Chondrocyte (in vitro differentiated cells): ENCODE measurements around the gene FRG2. TPM values are rescaled to one million over a fixed set of nuclear protein-coding genes. Genes with fewer than 3 reads are reported as not detected.

Experiments used
- total RNA-seq: library from RNA; stranded (reverse); gene quantifications from 3 replicates; pipeline ENCODE4 v1.2.1, GENCODE V29; 2021

FRG2 gene
- total RNA-seq, 1 donor from 2014 or later = not detected

Other genes with a start within 250 kb of the FRG2 start
- 29.7 to 31.5 TPM (median 30.9 TPM) in 3 replicates for gene FRG1, start 86.4 kb downstream of the FRG2 start, total RNA-seq
- not detected in 3 replicates for gene DBET, start 37.2 kb upstream of the FRG2 start, total RNA-seq
- gene DUX4, start 146.5 kb upstream of the FRG2 start, total RNA-seq = not detected in 3 replicates